ENCODE measurements around the gene CDH1.

CDH1 gene

GRCh38 chr16:68754084-68754792 lies 17.1 kb downstream of the CDH1 start:
- no peak for DNase-seq (ENCODE audit: low spot score)
- ChIA-PET POLR2A (ENCODE audit: low non-redundant PET) (no interaction called here), CTCF (interaction anchor here (0.6 kb wide), 1 partner anchor 41 kb away, joined by 3 read pairs; no protein-coding TSS in a partner anchor)
- no peak overlapping the region for H3K27ac ChIP-seq
- TF ChIP-seq CTCF (conservative IDR thresholded peaks at IDR 0.05; ENCODE audit: low read depth): no peak

- H3K27ac ChIP-seq: peak overlapping the region; percentile 35
- CTCF ChIA-PET: interaction anchor here (0.6 to 0.8 kb wide), 2 partner anchors 166 to 191 kb away, joined by 3 read pairs; no protein-coding TSS in a partner anchor
- peak; percentile 97 for DNase-seq (ENCODE audit: low spot score)
- no peak for TF ChIP-seq CTCF (conservative IDR thresholded peaks at IDR 0.05; ENCODE audit: low read depth)
- POLR2A ChIA-PET (ENCODE audit: low non-redundant PET): no interaction called here
Observed at GRCh38 chr16:68756239-68756915, 19.3 kb downstream of the CDH1 start.

- H3K27ac ChIP-seq: no peak overlapping the region
- DNase-seq (ENCODE audit: low spot score): no peak
- POLR2A ChIA-PET (ENCODE audit: low non-redundant PET): no interaction called here
- no peak for TF ChIP-seq CTCF (conservative IDR thresholded peaks at IDR 0.05; ENCODE audit: low read depth)
- CTCF ChIA-PET: interaction anchor here (0.6 to 0.7 kb wide), 2 partner anchors 229 to 331 kb away, joined by 3 read pairs; no protein-coding TSS in a partner anchor
Observed at GRCh38 chr16:68757625-68757935, 20.5 kb downstream of the CDH1 start.

- no peak overlapping the region for H3K27ac ChIP-seq
- TF ChIP-seq CTCF (conservative IDR thresholded peaks at IDR 0.05; ENCODE audit: low read depth): no peak
- DNase-seq (ENCODE audit: low spot score): no peak
- ChIA-PET CTCF (no interaction called here), POLR2A (ENCODE audit: low non-redundant PET) (interaction anchor here (0.7 kb wide), 1 partner anchor 186 kb away, joined by 5 read pairs; no protein-coding TSS in a partner anchor)
Observed at GRCh38 chr16:68759062-68759461, 22.0 kb downstream of the CDH1 start.

- no peak for TF ChIP-seq CTCF (conservative IDR thresholded peaks at IDR 0.05; ENCODE audit: low read depth)
- H3K27ac ChIP-seq: peak overlapping the region; percentile 45
- POLR2A ChIA-PET (ENCODE audit: low non-redundant PET): interaction anchor here (0.6 kb wide), 1 partner anchor 612 kb away, joined by 10 read pairs; no protein-coding TSS in a partner anchor
- peak; percentile 87 for DNase-seq (ENCODE audit: low spot score)
- CTCF ChIA-PET: interaction anchor here (0.6 kb wide), 1 partner anchor 49 kb away, joined by 5 read pairs; no protein-coding TSS in a partner anchor
Observed at GRCh38 chr16:68760671-68761275, 23.7 kb downstream of the CDH1 start.

GRCh38 chr16:68762996-68763756 lies 26.1 kb downstream of the CDH1 start:
- TF ChIP-seq CTCF (conservative IDR thresholded peaks at IDR 0.05; ENCODE audit: low read depth): no peak
- ChIA-PET POLR2A (ENCODE audit: low non-redundant PET) (no interaction called here), CTCF (interaction anchor here (0.6 to 1.0 kb wide), 2 partner anchors 38 to 127 kb away, joined by 3 read pairs; no protein-coding TSS in a partner anchor)
- no peak for DNase-seq (ENCODE audit: low spot score)
- no peak overlapping the region for H3K27ac ChIP-seq
